Adipocyte (in vitro differentiated cells): Measurements from ENCODE around the gene XXYLT1.

ENCODE experiments used
- DNase-seq: peaks from one replicate; pipeline ENCODE4 v3.0.0-alpha.2; 2015; ENCODE audit warnings: low read depth
- H3K27me3 ChIP-seq: replicated peaks from 2 replicates; pipeline ENCODE4 v1.7.0; 2013; ENCODE audit warnings: mild to moderate bottlenecking, low read length, moderate library complexity; ENCODE audit not compliant: control insufficient read depth, insufficient read depth
- H3K36me3 ChIP-seq: 2 replicates; pipeline ENCODE4 v1.7.0; 2013; ENCODE audit warnings: low read length, mild to moderate bottlenecking, moderate library complexity; ENCODE audit not compliant: control insufficient read depth, insufficient read depth, severe bottlenecking
- H3K4me1 ChIP-seq: 2 replicates; pipeline ENCODE4 v1.7.0; 2013; ENCODE audit warnings: mild to moderate bottlenecking, low read length, moderate library complexity; ENCODE audit not compliant: control insufficient read depth, insufficient read depth
- H3K4me3 ChIP-seq: 2 replicates; pipeline ENCODE4 v1.7.0; 2013; ENCODE audit warnings: mild to moderate bottlenecking, low read length, moderate library complexity
- H3K9ac ChIP-seq: 2 replicates; pipeline ENCODE4 v1.7.0; 2013; ENCODE audit warnings: mild to moderate bottlenecking, low read length, moderate library complexity
- H3K9me3 ChIP-seq: 2 replicates; pipeline ENCODE4 v1.7.0; 2013; ENCODE audit warnings: mild to moderate bottlenecking, low read length, moderate library complexity; ENCODE audit not compliant: control insufficient read depth

Gene XXYLT1

GRCh38 chr3:195148549-195148948 is 122.4 kb downstream of the XXYLT1 start:
- peaks cover 11% of the 10 kb centered on the region for H3K36me3 ChIP-seq
- no peaks in the 10 kb centered on the region for H3K9me3 ChIP-seq
- peaks cover 11% of the 10 kb centered on the region for H3K4me1 ChIP-seq
- H3K9ac ChIP-seq = no peak overlapping the region
- DNase-seq = no peak
- H3K27me3 ChIP-seq = no peaks in the 10 kb centered on the region
- H3K4me3 ChIP-seq = no peak overlapping the region

- Histone ChIP-seq H3K4me1 (peaks cover 11% of the 10 kb centered on the region), H3K36me3 (peaks cover 11% of the 10 kb centered on the region), H3K9ac (no peak overlapping the region), H3K4me3 (peak overlapping the region; percentile 45), H3K9me3 (no peaks in the 10 kb centered on the region), H3K27me3 (no peaks in the 10 kb centered on the region)
- DNase-seq = peak; percentile 8
These were observed 123.3 kb downstream of the XXYLT1 start for GRCh38 chr3:195147649-195148080.

- H3K4me1 ChIP-seq = peaks cover 11% of the 10 kb centered on the region
- no peak for DNase-seq
- H3K27me3 ChIP-seq = no peaks in the 10 kb centered on the region
- no peaks in the 10 kb centered on the region for H3K9me3 ChIP-seq
- H3K4me3 ChIP-seq = peak overlapping the region; percentile 21
- H3K9ac ChIP-seq = no peak overlapping the region
- peaks cover 15% of the 10 kb centered on the region for H3K36me3 ChIP-seq
These were observed 124.8 kb downstream of the XXYLT1 start for GRCh38 chr3:195146131-195146530.

GRCh38 chr3:195145579-195145978 is 125.4 kb downstream of the XXYLT1 start:
- Histone ChIP-seq H3K4me3 (no peak overlapping the region), H3K27me3 (no peaks in the 10 kb centered on the region)
- DNase-seq = no peak

GRCh38 chr3:195143221-195143620 is 127.7 kb downstream of the XXYLT1 start:
- Histone ChIP-seq H3K36me3 (peaks cover 12% of the 10 kb centered on the region), H3K27me3 (no peaks in the 10 kb centered on the region), H3K4me1 (peaks cover 11% of the 10 kb centered on the region), H3K4me3 (no peak overlapping the region), H3K9ac (no peak overlapping the region), H3K9me3 (peaks cover 5% of the 10 kb centered on the region)
- no peak for DNase-seq

More at GRCh38 chr3:195145579-195145978, 125.4 kb downstream of the XXYLT1 start:
- peaks cover 5% of the 10 kb centered on the region for H3K9me3 ChIP-seq
- peaks cover 11% of the 10 kb centered on the region for H3K4me1 ChIP-seq
- peaks cover 12% of the 10 kb centered on the region for H3K36me3 ChIP-seq
- H3K9ac ChIP-seq = no peak overlapping the region

DNA sequence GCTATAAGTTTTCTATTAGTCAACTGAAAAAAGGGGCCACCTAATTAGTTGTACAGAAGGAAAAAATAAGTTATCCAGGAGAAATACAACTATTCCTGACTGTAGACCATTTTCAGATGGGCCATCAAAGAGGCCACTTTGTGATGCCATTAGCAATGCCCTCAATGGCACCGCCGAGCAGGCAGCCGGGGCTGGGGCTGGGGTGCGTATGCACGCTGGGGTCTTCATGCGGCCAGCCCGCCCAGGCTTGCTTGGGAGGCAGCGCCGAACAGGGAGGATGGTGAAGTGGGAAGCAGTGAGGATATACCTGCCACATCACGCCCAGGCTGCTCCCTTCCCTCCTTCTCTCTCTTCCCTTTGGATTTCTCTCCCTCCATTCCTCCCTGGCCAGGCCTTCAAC is 128.4 kb downstream of the XXYLT1 start:
- Histone ChIP-seq H3K4me1 (peaks cover 8% of the 10 kb centered on the region), H3K27me3 (no peaks in the 10 kb centered on the region), H3K9ac (no peak overlapping the region), H3K9me3 (peaks cover 5% of the 10 kb centered on the region), H3K36me3 (peaks cover 12% of the 10 kb centered on the region), H3K4me3 (no peak overlapping the region)
- no peak for DNase-seq

DNA sequence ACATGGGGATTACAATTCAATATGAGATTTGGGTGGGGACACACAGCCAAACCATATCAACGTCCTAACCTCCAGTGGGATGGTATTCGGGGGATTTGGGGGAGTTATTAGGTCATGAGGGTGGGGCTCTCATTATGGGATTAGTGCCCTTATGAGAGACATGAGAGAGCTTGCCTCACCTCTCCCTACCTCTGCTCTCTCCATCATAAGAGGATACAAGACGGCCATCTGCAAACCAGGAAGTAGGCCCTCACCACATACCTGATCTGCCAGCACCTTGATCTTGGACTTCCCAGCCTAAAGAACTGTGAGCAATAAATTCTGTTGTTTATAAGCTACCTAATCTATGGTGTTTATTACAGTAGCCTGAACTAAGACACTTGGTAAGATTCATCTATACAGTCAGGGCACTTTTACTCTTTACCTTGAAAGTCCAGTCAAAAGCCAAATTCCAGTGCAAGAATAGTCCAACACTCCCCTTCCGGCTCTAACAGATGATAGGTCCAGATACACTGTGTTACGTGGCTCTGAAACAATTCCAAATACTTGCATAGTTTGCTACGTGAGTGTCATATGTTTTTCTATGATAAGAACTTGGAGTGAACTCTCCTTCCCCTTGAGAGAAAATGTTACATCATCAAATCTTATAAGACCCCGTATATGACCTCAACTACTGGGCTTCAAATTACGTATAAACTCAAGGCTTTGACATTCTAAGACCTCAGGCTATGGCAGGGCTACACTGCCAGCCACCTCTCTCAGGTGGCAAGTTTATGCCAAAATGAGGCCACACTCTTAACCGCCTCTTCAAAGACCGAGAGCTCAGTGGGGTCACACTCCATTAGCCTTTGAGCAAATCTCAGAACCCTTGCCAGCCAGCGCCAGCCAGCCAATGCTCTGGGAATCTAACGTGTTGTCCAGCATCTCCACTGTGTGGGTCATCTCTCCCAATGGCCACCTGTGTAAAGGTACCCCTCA is 129.9 kb downstream of the XXYLT1 start:
- H3K27me3 ChIP-seq = no peaks in the 10 kb centered on the region
- no peak overlapping the region for H3K4me3 ChIP-seq
- peaks cover 12% of the 10 kb centered on the region for H3K36me3 ChIP-seq
- no peak for DNase-seq
- H3K4me1 ChIP-seq = peaks cover 2% of the 10 kb centered on the region
- H3K9ac ChIP-seq = no peak overlapping the region
- H3K9me3 ChIP-seq = peaks cover 5% of the 10 kb centered on the region

GRCh38 chr3:195140410-195140809 is 130.5 kb downstream of the XXYLT1 start:
- H3K36me3 ChIP-seq = peaks cover 14% of the 10 kb centered on the region
- H3K27me3 ChIP-seq = no peaks in the 10 kb centered on the region
- no peaks in the 10 kb centered on the region for H3K4me1 ChIP-seq
- no peak for DNase-seq
- H3K9me3 ChIP-seq = peaks cover 5% of the 10 kb centered on the region
- H3K9ac ChIP-seq = no peak overlapping the region
- H3K4me3 ChIP-seq = no peak overlapping the region

- H3K9me3 ChIP-seq = peaks cover 5% of the 10 kb centered on the region
- no peaks in the 10 kb centered on the region for H3K4me1 ChIP-seq
- H3K36me3 ChIP-seq = peaks cover 15% of the 10 kb centered on the region
- no peak overlapping the region for H3K9ac ChIP-seq
- DNase-seq = no peak
- H3K27me3 ChIP-seq = no peaks in the 10 kb centered on the region
- H3K4me3 ChIP-seq = no peak overlapping the region
These were observed 131.1 kb downstream of the XXYLT1 start for GRCh38 chr3:195139876-195140240.

- Histone ChIP-seq H3K4me1 (no peaks in the 10 kb centered on the region), H3K27me3 (no peaks in the 10 kb centered on the region), H3K36me3 (peaks cover 10% of the 10 kb centered on the region), H3K9ac (no peak overlapping the region), H3K9me3 (peaks cover 5% of the 10 kb centered on the region), H3K4me3 (no peak overlapping the region)
- no peak for DNase-seq
These were observed 131.7 kb downstream of the XXYLT1 start for GRCh38 chr3:195139091-195139875.
